ENCODE data around the gene TRAM2.

The TRAM2 gene

DNA sequence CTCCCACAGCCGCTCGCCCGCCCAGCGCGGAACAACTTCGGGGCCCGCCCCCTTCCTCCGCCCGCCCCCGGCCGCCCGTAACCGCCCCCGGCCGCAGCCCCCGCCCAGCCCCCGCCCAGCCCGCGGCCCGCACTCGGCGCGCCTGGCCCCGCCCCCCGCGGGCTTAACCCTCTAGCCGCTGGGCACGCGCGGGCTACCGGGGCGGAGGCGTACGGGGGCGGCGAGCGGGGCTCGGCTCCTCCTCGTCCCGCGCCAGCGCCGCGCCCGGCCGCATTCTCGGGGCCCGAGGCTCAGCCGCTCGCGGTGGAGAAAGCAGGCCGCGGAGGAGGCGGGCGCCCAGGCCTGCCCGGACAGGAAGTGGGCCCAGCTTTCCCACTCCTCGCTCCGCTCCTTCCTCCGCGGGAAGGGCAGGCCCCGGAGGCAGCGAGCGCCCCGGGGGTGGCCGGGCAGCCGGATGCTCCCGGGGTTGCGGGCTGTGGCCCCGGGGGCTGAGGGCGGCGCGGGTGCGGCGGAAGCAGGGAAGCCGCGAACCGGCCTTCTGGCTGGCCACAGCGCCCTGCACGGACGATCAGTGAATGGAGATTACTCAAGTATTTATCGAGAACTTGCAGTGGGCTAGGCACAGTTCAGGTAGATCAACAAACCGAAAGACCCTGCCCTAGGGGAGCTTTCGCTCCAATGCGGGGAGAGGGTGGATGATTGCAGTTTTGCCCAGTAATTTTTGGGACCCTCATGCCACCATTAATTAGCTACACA is at the start of gene TRAM2:
TRAM2 (minus strand) TSS at position 39 of the 756 bp plus-strand sequence. CDS start 145 bp downstream, outside the sequence.
- DNase-seq (ENCODE audit: low spot score), result peak; percentile 97

DNA sequence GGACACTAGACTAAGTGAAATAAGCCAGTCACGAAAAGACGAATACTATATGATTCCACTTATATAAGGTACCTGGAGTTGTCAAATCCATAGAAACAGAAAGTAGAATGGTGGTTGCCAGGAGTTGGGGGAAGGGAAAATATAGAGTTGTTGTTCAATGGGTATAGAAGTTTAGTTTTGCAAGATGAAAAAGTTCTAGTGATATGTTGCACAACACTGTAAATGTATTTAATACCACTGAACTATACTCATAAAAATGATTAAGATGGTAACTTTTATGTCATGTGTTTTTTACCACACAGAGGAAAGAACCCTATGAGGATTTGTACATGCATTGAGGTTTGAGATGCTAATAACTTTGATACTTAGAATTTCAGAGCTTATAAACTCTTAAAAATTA is 46.0 kb upstream of the TRAM2 start:
- no peak for DNase-seq (ENCODE audit: low spot score)

DNA sequence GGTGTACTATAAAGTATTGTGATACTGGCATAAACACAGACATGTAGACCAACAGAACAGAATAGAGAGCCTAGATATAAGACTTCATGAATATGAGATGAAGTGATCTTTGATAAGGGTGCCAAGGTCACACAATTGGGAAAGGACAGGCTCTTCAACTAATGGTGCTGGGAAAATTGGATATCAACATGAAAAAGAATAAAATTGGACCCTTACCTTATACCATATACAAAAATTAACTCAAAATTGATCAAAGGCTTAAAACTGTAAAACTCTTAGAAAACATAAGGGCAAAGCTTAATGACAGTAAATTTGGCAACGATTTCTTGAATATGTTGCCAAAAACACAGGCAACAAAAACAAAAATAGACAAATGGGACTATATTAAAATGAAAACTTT is 44.8 kb upstream of the TRAM2 start:
- DNase-seq (ENCODE audit: low spot score), result no peak

GRCh38 chr6:52620906-52621190 is 44.0 kb upstream of the TRAM2 start:
- no peak for DNase-seq (ENCODE audit: low spot score)

DNA sequence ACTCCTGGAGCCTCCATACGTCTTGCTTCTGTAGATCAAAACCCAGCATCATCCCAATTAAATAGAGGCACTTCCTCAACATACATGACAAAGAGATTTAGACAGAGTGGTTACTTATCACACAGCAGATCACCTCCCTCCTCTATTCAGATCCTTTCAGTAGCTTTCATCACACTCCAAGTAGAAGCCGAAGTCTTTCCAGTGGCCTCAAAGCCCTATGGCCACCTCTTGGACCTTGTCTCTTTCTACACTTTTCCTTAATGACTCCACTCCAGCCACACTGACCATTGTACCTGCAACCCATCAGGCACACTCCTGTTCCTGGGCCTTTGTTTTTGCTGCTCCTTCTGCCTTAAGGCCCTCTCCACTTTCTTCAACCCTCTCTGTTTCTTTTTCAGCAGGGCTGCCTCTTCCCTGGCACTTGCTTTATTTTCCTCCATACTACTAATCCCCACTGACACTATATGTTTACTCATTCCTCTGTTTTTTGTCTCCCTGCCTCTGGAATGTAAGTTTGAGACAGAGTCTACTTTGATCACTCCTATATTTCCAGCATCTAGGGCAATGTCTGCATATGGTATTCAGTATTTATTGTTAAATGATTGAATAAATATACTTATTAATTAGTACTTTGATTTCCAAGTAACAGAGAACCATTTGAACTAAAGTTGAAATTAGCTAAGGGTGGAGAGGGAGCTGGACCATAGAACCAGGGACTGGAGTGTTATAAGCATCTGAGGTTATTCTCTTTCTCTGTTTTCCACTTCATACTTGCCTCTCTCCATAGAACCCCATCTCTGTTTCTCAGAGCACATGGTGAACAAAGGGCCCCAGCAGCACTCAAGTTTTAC is 43.4 kb upstream of the TRAM2 start:
- no peak for DNase-seq (ENCODE audit: low spot score)

DNA sequence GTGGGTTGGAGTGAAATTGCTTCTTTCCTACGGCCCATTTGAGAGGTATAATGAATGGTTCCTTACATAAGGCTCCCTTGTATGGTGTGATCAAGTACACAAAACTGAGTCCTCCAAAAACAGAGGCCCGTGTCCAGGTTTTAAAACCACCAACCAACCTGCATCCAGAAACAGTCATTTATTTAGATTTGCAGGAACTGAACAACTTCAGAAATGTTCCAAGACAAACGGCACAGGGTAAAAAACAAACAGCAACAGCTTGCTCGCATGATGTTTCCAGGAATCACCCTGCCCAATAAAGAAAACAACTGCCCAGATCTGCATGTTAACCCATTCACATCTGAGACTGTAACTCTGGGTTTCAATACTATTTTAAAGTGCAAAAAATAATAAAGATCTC is 40.2 kb upstream of the TRAM2 start:
- DNase-seq (ENCODE audit: low spot score), result no peak

DNA sequence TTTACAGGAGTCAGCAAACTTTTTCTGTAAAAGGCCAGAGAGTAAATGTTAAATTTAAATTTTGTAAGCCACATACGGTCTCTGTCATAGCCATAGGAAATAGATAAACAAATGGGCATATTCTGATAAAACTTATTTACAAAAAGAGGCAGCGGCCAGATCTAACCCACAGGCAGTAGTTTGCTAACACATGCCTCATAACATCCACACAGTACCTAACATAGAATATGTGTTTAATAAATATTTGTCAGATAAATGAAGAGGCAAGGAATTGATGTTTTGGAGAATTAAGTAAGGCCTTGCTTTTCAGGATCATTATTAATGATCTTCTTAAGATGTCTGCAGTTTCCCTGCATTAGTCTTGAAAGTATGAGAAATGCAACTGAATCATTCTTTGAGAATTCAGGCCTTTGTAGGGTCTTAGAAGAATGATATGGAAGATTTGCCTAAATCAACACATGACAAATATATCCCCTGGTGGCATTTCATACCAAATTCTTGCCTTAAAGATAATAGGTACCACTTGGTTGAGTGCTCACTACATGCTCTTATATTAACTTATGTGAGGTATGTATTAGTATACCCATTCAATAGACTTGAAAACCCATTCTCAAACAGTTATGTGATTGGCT is 39.3 kb upstream of the TRAM2 start:
- DNase-seq (ENCODE audit: low spot score), result no peak

DNA sequence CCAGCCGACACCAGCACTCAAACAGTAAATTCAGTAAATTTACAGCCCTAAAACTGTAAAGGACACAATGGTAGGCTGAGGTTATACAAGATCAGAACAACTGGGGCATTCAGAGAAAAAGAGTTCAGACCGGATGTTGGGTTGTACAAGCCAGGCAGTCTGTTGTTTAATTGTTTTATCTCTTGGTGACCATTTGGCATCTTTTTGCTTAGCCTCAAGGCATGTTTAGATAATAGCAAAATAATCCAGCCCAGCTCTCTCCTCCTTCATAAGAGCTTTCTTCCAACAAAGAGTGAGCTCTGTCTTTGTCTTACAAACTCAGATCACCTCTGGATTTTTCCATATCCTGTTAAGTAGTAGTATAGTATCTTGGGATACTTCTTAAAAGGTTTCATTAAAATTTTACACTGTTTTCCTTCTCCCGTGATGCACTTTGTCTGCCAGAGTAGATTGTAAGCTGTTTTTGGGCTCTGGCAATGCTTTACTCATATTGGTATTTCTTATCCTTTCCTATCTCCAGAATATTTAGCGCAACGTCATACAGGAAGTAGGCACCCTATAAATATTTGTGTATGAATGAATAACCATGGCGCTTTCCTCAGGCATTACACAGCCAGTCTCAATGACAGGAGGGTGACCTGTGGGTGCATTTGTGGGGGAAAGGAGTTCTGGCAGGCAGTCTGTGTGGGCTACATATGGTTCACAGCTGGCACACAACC is 35.6 kb upstream of the TRAM2 start:
- DNase-seq (ENCODE audit: low spot score), result no peak

GRCh38 chr6:52611833-52612232 is 35.0 kb upstream of the TRAM2 start:
- DNase-seq (ENCODE audit: low spot score), result no peak

DNA sequence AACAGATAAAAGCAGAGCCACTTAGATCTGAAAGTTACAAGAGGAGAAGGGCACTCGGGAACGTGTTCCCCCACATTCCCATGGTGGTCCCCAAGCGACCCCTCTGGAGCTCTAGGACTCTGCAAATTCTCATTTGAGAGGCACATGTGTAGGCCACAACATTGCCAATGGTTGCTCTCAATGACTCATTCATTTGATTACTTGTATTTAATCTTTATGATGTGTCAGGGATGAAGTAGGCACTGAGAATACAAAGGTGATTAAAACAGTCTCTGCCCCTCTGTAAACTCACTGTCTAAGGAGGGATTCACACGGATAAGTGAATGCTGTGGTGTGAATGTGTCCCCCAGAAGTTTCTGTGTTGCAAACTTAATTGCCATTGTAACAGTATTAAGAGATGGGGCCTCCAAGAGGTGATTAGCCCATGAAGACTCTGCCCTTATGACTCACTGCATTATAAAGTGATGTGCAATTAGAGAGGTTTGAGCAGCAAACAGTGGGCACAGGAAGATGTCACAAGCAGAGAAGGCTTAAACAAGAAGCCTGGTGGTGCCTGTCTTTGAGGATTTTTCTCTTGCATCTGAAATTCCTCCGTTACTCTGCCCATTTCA is 34.0 kb upstream of the TRAM2 start:
- no peak for DNase-seq (ENCODE audit: low spot score)

DNA sequence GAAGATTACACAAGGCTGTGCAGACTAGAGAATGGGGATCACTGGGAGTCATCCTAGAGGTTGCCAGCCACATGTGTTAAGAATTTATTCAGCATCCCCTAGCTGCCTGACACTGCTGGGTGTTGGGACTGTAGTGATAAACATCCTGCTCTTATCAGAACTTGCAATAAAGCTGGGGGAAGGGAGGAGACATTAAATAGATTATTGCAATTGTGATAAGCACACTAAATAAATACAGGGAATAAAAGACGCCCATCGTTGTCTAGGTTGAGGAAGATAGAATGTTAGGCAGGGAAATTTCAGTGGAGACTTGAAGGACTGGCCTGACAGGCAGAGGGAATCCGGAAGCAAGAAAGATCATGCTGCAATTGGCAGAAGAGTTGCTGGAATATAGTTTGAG is 33.2 kb upstream of the TRAM2 start:
- DNase-seq (ENCODE audit: low spot score), result no peak

DNA sequence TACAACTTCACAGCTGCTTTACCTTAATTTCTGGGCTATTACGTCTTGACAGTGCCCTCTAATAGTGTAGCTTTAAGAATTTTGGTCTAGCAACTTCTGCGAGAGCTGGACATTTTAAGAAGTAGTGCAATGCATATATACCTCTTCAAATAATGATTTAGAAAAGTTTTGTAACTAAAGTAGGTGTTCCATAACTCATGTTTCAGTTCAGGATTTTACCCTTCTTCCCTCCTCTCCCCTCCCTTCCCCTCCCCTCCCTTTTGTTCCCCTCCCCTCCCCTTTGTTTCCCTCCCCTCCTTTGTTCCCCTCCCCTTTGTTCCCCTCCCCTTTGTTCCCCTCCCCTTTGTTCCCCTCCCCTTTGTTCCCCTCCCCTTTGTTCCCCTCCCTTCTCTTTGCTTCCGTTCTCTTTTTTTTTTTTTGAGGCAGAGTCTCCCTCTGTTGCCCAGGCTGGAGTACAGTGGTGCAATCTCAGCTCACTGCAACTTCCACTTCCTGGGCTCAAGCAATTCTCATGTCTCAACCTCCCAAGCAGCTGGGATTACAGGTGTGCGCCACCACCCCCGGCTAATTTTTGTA is 28.8 kb upstream of the TRAM2 start:
- no peak for DNase-seq (ENCODE audit: low spot score)

GRCh38 chr6:52603000-52603795 is 26.3 kb upstream of the TRAM2 start:
- no peak for DNase-seq (ENCODE audit: low spot score)

DNA sequence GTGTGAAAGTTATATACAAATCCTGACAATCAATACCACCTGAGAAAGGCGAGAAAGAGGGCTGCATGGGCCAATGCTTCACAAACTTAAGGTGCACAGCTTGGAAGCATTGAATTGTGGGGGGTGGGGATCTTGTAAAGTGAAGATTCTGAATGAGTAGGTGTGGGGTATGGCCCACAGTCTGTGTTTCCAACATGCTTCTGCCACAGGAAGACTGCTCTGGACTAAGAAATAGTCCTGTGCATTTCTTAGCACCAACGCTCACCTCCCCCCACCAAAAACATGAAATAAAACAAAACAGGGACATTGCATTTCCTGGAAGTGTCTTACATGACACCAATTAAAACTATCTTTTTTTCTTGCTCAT is 21.9 kb upstream of the TRAM2 start:
- DNase-seq (ENCODE audit: low spot score), result no peak

DNA sequence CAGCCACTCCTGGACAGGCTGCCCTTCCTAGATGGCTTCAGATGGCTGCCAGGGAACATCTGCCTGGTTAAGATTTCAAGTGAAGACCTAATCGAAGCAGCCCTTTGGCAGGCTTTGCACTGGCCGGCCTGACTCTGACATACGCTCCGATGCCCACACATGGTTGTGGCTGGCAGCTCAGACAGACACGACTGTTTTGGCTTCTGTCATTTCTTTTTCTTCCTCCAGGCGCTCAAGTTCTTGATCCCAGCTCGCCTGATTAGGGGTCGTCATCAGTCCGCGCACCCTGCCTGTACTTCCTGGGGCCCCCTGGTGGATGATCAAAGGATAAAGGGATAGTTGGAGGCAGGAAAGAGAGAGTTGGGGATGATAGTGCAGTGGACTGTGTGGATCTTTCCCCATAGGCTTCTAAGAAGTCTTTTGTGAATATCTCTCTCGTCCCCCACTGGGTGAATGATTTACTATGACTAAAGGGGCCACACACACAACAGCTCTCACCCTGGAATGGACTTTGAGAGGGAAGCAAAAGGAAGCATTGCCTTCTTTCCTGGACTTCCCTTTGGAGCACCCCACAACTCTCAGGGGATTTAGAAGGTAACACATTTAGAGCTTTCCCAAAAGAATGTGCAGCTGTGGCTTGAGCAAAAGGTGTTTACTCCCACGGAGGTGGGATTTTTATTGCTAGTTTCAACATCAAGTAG is 21.4 kb upstream of the TRAM2 start:
- DNase-seq (ENCODE audit: low spot score), result peak; percentile 88

DNA sequence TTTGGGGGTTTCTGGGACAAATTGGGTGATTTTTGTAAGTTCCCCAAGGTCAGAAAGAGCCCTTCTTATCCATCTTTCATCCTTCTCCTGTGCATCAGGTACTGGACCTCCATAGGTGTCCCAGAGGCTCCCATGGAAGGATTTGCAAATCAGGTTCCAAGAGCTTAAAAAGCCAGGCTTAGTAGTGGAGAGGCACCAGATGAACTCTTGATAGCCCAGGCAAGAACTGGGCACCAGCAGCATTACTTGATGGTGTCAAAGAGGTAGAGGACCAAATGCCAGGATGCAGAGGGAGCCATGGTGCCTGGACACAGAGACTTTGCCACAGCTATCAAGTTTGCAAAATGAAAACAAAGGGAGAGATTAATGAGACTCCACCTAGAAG is 20.9 kb upstream of the TRAM2 start:
- no peak for DNase-seq (ENCODE audit: low spot score)

- DNase-seq (ENCODE audit: low spot score), result no peak
Observed at GRCh38 chr6:52596371-52597028, 19.6 kb upstream of the TRAM2 start.

DNA sequence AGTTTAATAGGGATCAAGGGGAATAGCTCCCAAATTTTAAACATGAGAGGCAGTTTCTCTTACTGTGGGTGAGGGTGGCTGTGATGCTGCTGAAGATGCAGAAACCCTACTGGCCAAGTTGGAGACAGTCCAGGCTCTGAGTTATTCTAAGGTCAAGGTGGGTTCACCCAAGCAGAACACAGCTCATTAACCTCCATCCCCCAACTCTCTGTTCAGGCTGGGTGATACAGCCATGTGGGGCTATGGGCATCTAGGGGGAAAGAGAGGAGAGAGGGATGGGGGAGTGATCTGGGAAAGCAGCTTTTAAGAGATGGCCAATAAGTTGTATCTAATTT is 18.9 kb upstream of the TRAM2 start:
- no peak for DNase-seq (ENCODE audit: low spot score)

GRCh38 chr6:52595000-52595795 is 18.3 kb upstream of the TRAM2 start:
- DNase-seq (ENCODE audit: low spot score), result peak; percentile 79
